Measurements from ENCODE around the gene LRRC37A. TPM values are rescaled to one million over a fixed set of nuclear protein-coding genes. Genes with fewer than 3 reads are reported as not detected.
"Not testable (repeated sequence)": the region's sequence is repeated elsewhere in the genome, so short reads cannot be mapped to it uniquely, and the experiment has no call there.

Gene LRRC37A
- total RNA-seq, 4 donors from 2014 or later: 0.29 to 3.7 (median 1.1) TPM

DNA sequence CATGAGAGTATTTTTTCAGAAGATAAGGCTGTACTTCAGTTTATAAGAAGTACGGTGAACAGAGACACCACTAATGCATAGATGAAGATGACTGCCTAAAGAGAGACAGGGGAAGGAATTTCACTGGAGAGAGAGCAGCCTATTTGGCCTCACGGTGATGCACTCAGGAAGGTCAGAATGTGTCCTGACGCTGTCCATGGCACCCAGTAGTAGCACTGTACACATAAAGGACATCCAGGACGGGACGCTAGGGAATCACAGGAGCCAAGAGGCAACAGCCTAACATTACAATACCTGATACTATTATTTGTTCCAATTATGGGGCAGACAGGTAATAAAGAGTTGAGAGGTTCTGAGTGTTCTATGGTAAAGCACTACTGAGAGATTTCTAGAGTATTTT is 24.9 kb upstream of the LRRC37A start:
- ATAC-seq (no peak), DNase-seq (no peak)
- TF ChIP-seq, protein P1, sequence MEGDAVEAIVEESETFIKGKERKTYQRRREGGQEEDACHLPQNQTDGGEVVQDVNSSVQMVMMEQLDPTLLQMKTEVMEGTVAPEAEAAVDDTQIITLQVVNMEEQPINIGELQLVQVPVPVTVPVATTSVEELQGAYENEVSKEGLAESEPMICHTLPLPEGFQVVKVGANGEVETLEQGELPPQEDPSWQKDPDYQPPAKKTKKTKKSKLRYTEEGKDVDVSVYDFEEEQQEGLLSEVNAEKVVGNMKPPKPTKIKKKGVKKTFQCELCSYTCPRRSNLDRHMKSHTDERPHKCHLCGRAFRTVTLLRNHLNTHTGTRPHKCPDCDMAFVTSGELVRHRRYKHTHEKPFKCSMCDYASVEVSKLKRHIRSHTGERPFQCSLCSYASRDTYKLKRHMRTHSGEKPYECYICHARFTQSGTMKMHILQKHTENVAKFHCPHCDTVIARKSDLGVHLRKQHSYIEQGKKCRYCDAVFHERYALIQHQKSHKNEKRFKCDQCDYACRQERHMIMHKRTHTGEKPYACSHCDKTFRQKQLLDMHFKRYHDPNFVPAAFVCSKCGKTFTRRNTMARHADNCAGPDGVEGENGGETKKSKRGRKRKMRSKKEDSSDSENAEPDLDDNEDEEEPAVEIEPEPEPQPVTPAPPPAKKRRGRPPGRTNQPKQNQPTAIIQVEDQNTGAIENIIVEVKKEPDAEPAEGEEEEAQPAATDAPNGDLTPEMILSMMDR (IDR thresholded peaks at IDR 0.05 in 4 of 5, conservative IDR thresholded peaks at IDR 0.05 in 1 of 5): no peak
- TF ChIP-seq POLR2A (IDR thresholded peaks at IDR 0.05): no peak
- Histone ChIP-seq H3K27me3 (no peaks in the 10 kb centered on the region), H3K27ac (no peak overlapping the region), H3K9me3 (no peaks in the 10 kb centered on the region), H3K4me3 (no peak overlapping the region), H3K36me3 (no peaks in the 10 kb centered on the region), H3K4me1 (peaks cover 7 to 17% of the 10 kb centered on the region in 2 donors)
- intact Hi-C loops (cut with DNase I; ENCODE audit: low total_unique reads) (no loop called here), in situ Hi-C loops (cut with MboI; ENCODE audit: low sequenced_read_pairs in 4 of 4) (loop anchor here in 1 of 4 donors (25.0 kb wide), 1 partner anchor 683 kb away; no protein-coding TSS in a partner anchor)

DNA sequence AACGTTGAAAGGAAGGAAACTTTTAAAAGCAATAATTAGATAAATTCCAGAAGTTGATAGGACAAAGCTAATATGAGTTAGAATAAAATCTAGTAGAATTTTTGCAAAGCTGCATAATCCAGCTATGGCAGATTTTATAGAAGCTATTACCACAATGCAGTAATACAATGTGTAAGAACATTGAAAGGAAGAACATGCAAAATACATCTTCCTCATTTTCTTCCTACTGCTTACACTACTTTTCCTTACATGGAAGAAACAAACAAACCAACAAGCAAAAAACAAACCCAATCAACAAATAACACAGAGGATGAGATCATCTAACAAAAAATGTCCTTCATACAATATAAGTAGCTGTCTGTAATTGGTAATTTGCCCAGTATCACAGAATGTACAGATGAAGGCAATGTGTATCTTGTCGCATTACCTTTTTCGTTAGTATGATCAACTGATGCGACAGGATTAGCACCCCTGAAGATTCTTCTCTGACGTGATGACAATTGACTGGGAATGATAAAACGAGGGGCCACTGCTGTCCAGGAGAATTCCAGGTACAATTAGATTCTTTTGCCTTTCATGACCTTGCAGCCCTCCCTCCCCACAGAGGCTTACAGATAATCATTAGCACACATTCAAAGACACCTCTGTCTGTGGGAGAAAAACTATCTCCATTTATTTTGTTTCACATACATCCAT is 21.2 kb upstream of the LRRC37A start:
- peaks cover 0 to 10% of the 10 kb centered on the region in 2 donors for H3K4me1 ChIP-seq
- TF ChIP-seq, protein P1 (IDR thresholded peaks at IDR 0.05 in 4 of 5, conservative IDR thresholded peaks at IDR 0.05 in 1 of 5): no peak
- TF ChIP-seq POLR2A (IDR thresholded peaks at IDR 0.05): no peak
- ATAC-seq: no peak
- no peaks in the 10 kb centered on the region for H3K9me3 ChIP-seq
- no peak overlapping the region for H3K27ac ChIP-seq
- intact Hi-C loops (cut with DNase I; ENCODE audit: low total_unique reads): no loop called here
- no peaks in the 10 kb centered on the region for H3K27me3 ChIP-seq
- no peak overlapping the region for H3K4me3 ChIP-seq
- in situ Hi-C loops (cut with MboI; ENCODE audit: low sequenced_read_pairs in 4 of 4): loop anchor here in 1 of 4 donors (25.0 kb wide), 1 partner anchor 686 kb away; no protein-coding TSS in a partner anchor
- no peak for DNase-seq
- no peaks in the 10 kb centered on the region for H3K36me3 ChIP-seq

DNA sequence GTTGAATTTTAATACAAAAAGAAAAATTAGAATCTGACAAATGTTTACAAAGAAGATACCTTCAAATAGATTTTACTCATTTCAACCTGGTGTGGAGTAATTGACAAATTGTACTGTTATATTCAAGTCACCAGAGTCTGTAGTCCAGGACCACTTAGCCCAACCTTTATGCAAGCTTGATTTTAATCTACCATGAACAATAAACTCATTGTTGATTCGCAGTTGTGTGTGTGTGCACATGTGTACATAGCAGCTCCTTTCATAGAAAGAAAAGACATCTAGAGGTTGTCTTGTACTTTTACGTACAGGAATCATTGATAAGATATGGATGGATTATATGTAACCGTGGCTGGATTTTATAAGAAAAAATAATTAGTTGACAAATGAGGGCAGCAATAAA is 20.7 kb upstream of the LRRC37A start:
- H3K27me3 ChIP-seq: no peaks in the 10 kb centered on the region
- intact Hi-C loops (cut with DNase I; ENCODE audit: low total_unique reads) (no loop called here), in situ Hi-C loops (cut with MboI; ENCODE audit: low sequenced_read_pairs in 4 of 4) (loop anchor here in 1 of 4 donors (25.0 kb wide), 1 partner anchor 687 kb away; no protein-coding TSS in a partner anchor)
- no peak overlapping the region for H3K4me3 ChIP-seq
- peaks cover 0 to 8% of the 10 kb centered on the region in 2 donors for H3K4me1 ChIP-seq
- no peaks in the 10 kb centered on the region for H3K9me3 ChIP-seq
- TF ChIP-seq, protein P1 (IDR thresholded peaks at IDR 0.05 in 4 of 5, conservative IDR thresholded peaks at IDR 0.05 in 1 of 5): no peak
- TF ChIP-seq POLR2A (IDR thresholded peaks at IDR 0.05): no peak
- no peak for DNase-seq
- no peak overlapping the region for H3K27ac ChIP-seq
- no peaks in the 10 kb centered on the region for H3K36me3 ChIP-seq
- no peak for ATAC-seq

DNA sequence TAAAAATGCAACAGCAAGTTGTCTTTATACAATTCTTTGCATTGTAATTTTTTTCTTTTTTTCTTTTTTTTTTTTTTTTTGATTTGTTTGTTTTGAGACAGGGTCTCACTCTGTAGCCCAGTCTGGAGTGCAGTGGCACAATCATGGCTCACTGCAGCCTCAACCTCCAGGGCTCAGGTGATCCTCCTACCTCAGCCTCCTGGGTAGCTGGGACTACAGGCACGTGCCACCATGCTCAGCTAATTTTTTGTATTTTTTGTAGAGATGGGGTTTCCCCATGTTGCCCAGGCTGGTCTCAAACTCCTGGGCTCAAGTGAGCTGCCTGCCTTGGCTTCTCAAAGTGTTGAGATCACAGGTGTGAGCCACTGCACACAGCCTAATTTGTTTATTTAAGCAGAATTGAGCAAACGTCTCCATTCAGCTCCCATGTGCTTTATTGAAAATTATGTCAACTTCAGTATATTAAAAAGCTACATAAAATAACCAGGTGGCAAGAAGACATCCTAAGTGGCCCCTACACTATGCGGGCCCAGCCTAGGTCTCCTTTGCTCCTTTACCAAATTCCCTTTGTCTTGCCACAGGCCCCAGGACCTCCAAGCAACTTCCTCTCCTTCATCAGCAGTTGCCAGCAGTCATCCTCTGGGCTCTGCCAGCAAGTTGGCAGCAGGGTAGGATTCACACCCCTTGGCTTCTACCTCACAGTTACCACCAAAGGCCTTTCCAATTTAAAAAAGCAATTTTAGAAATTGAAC is 18.0 kb upstream of the LRRC37A start:
- intact Hi-C loops (cut with DNase I; ENCODE audit: low total_unique reads); H3K36me3 ChIP-seq; H3K27ac ChIP-seq; H3K4me3 ChIP-seq; H3K9me3 ChIP-seq; DNase-seq; H3K27me3 ChIP-seq; ATAC-seq; H3K4me1 ChIP-seq: not testable (repeated sequence)
- in situ Hi-C loops (cut with MboI; ENCODE audit: low sequenced_read_pairs in 4 of 4): loop anchor here in 1 of 4 donors (25.0 kb wide), 1 partner anchor 690 kb away; no protein-coding TSS in a partner anchor

DNA sequence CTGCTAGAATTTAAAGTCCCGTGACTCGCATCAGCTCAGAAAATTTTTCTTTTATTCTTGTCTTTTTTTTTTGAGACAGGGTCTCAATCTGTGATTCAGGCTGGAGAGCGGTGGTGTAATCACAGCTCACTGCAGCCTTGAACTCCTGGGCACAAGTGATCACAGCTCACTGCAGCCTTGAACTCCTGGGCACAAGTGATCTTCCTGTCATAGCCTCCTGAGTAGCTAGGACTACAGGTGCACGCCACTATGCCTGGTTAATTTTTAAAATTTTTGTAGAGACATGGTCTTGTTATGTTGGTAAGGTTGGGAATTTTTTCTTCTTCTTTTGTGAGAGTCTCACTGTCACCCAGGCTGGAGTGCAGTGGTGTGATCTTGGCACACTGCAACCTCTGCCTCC is 13.6 kb upstream of the LRRC37A start:
- not testable (repeated sequence) for H3K4me1 ChIP-seq, H3K27ac ChIP-seq, H3K27me3 ChIP-seq, DNase-seq, ATAC-seq, H3K36me3 ChIP-seq, H3K9me3 ChIP-seq, H3K4me3 ChIP-seq
- in situ Hi-C loops (cut with MboI; ENCODE audit: low sequenced_read_pairs in 4 of 4): loop anchor here in 1 of 4 donors (25.0 kb wide), 1 partner anchor 694 kb away; no protein-coding TSS in a partner anchor
- intact Hi-C loops (cut with DNase I; ENCODE audit: low total_unique reads): loop anchor here (10.0 kb wide), 1 partner anchor 277 kb away; no protein-coding TSS in a partner anchor

DNA sequence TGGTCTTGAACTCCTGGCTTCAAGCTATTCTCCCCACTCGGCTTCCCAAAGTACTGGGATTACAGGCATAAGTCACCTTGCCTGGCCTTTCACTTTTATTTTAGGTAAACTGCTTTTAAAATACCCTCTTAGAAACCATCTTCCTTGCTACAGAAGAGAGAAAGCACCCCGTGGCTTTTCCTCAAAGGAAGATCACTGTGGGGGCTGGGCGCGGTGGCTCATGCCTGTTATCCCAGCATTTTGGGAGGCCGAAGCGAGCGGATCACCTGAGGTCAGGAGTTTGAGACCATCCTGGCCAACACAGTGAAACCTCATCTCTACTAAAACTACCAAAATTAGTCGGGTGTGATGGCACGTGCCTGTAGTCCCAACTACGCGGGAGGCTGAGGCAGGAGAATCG is 12.3 kb upstream of the LRRC37A start:
- intact Hi-C loops (cut with DNase I; ENCODE audit: low total_unique reads): loop anchor here (10.0 kb wide), 1 partner anchor 278 kb away; no protein-coding TSS in a partner anchor

DNA sequence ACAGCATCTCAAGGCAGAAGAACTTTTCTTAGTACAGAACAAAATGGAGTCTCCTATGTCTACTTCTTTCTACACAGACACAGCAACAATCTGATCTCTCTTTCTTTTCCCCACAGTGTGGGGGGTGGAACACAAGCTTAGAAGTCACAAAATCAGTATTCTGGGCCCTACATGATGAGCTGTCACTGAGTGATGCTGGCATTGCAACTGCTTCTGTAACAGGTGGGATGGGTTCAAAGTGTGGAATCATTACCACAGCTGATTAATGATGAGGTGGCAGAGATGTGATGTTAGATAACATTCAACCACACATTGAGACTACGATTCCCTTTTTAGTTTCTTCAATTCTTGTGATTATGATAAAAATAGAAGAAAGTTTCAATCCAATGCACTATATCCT is 10.5 kb upstream of the LRRC37A start:
- H3K27me3 ChIP-seq, ATAC-seq, H3K36me3 ChIP-seq, H3K4me1 ChIP-seq, DNase-seq, H3K9me3 ChIP-seq, H3K4me3 ChIP-seq, H3K27ac ChIP-seq: not testable (repeated sequence)
- in situ Hi-C loops (cut with MboI; ENCODE audit: low sequenced_read_pairs in 4 of 4) (loop anchor here in 1 of 4 donors (25.0 kb wide), 1 partner anchor 697 kb away; no protein-coding TSS in a partner anchor), intact Hi-C loops (cut with DNase I; ENCODE audit: low total_unique reads) (loop anchor here (10.0 kb wide), 1 partner anchor 280 kb away; no protein-coding TSS in a partner anchor)

More for the DNA sequence above, 12.3 kb upstream of the LRRC37A start:
- not testable (repeated sequence) for H3K36me3 ChIP-seq, H3K9me3 ChIP-seq, H3K27ac ChIP-seq, H3K27me3 ChIP-seq, ATAC-seq, DNase-seq, H3K4me1 ChIP-seq, H3K4me3 ChIP-seq
- in situ Hi-C loops (cut with MboI; ENCODE audit: low sequenced_read_pairs in 4 of 4): loop anchor here in 1 of 4 donors (25.0 kb wide), 1 partner anchor 695 kb away; no protein-coding TSS in a partner anchor

DNA sequence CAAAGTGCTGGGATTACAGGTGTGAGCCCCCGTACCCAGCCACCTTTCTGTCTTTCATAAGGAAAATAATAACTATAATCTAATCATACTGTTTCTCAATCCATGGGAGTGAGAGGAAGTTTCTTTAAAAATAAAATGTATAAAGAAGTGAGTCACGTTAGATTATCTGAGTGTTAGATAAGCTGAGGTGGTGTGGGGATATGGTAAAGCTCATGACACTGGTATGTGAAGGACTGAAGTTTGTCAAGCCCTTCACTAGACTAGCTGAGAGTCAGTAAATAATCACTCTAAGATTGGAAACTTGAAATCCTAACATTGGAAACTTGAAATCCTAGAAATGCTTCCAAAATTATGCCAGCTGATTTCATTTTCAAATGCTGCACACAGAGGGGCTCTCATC is 9.4 kb upstream of the LRRC37A start:
- not testable (repeated sequence) for H3K36me3 ChIP-seq, DNase-seq, H3K27me3 ChIP-seq, H3K4me3 ChIP-seq, H3K4me1 ChIP-seq, H3K9me3 ChIP-seq, H3K27ac ChIP-seq, ATAC-seq
- intact Hi-C loops (cut with DNase I; ENCODE audit: low total_unique reads) (loop anchor here (10.0 kb wide), 1 partner anchor 281 kb away; no protein-coding TSS in a partner anchor), in situ Hi-C loops (cut with MboI; ENCODE audit: low sequenced_read_pairs in 4 of 4) (loop anchor here in 1 of 4 donors (25.0 kb wide), 1 partner anchor 698 kb away; no protein-coding TSS in a partner anchor)

Data from gastrocnemius medialis (tissue), 4 donors.